IPS DF 6.9 (cell line): Measurements from ENCODE around the gene CWH43.
"Not testable (repeated sequence)": the region's sequence is repeated elsewhere in the genome, so short reads cannot be mapped to it uniquely, and the experiment has no call there.

ENCODE experiments used
- DNase-seq: peaks from one replicate; pipeline ENCODE4 v3.0.0-alpha.2; 2013; ENCODE audit warnings: low read depth, low spot score
- H3K27ac ChIP-seq: one replicate; pipeline ENCODE4 v1.5.1; 2013; ENCODE audit warnings: low read length, control low read depth
- H3K27me3 ChIP-seq: 2 replicates; pipeline ENCODE4 v1.6.1; 2013; ENCODE audit warnings: mild to moderate bottlenecking, low read length; ENCODE audit not compliant: control insufficient read depth, insufficient read depth
- H3K36me3 ChIP-seq: 2 replicates; pipeline ENCODE4 v1.6.1; 2013; ENCODE audit warnings: low read length; ENCODE audit not compliant: control insufficient read depth, insufficient read depth
- H3K4me1 ChIP-seq: 2 replicates; pipeline ENCODE4 v1.6.1; 2013; ENCODE audit warnings: low read length; ENCODE audit not compliant: control insufficient read depth, insufficient read depth
- H3K4me3 ChIP-seq: 2 replicates; pipeline ENCODE4 v1.5.1; 2013; ENCODE audit warnings: mild to moderate bottlenecking, low read length
- H3K9me3 ChIP-seq: 2 replicates; pipeline ENCODE4 v1.6.1; 2013; ENCODE audit warnings: low read length, inconsistent platforms; ENCODE audit not compliant: control insufficient read depth, insufficient read depth
- WGBS: extraction: QIAGEN DNeasy Blood & Tissue Kit; methylation state at CpG from one replicate; pipeline ENCODE4 v1.1.7; 2013; ENCODE audit warnings: mixed read lengths, missing lambda C conversion rate; ENCODE audit not compliant: insufficient read length, insufficient coverage; 5-methylcytosine and 5-hydroxymethylcytosine counted together

Gene CWH43

GRCh38 chr4:48949518-48950219 lies 36.4 kb upstream of the CWH43 start:
- Histone ChIP-seq H3K27me3 (no peaks in the 10 kb centered on the region), H3K4me3 (no peak overlapping the region), H3K4me1 (0 out of 2 replicates have a peak, but pooled peaks cover 2% of the 10 kb centered on the region), H3K36me3 (no peaks in the 10 kb centered on the region), H3K9me3 (no peaks in the 10 kb centered on the region), H3K27ac (no peak overlapping the region)
- no peak for DNase-seq
- WGBS: no CpG with 5 or more reads among the region's 4 CpGs

- no peaks in the 10 kb centered on the region for H3K9me3 ChIP-seq
- no CpG with 5 or more reads among the region's 2 CpGs for WGBS
- H3K27ac ChIP-seq: no peak overlapping the region
- no peak for DNase-seq
- H3K4me3 ChIP-seq: no peak overlapping the region
- no peaks in the 10 kb centered on the region for H3K36me3 ChIP-seq
- no peaks in the 10 kb centered on the region for H3K4me1 ChIP-seq
- H3K27me3 ChIP-seq: no peaks in the 10 kb centered on the region
Measured at GRCh38 chr4:48954314-48954713, 31.8 kb upstream of the CWH43 start.

DNA sequence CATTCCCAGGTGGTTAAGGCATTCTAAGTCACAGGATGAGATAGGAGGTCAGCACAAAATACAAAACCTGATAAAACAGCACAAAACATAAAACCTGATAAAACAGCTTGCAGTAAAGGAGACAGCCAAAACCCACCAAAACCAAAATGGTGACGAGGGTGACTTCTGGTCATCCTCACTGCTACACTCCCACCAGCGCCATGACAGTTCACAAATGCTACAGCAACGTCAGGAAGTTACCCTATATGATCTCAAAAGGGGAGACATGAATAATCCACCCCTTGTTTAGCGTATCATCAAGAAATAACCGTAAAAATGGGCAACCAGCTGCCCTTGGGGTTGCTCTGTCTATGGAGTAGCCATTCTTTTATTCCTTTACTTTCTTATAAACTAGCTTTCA lies 28.7 kb upstream of the CWH43 start:
- WGBS: no CpG with 5 or more reads among the region's 5 CpGs
- H3K4me1 ChIP-seq, H3K27me3 ChIP-seq, H3K27ac ChIP-seq, H3K9me3 ChIP-seq, H3K36me3 ChIP-seq, H3K4me3 ChIP-seq, DNase-seq: not testable (repeated sequence)

- no peak overlapping the region for H3K27ac ChIP-seq
- H3K27me3 ChIP-seq: no peaks in the 10 kb centered on the region
- no CpG with 5 or more reads among the region's 2 CpGs for WGBS
- no peaks in the 10 kb centered on the region for H3K9me3 ChIP-seq
- no peak for DNase-seq
- no peaks in the 10 kb centered on the region for H3K36me3 ChIP-seq
- no peak overlapping the region for H3K4me3 ChIP-seq
- H3K4me1 ChIP-seq: no peaks in the 10 kb centered on the region
Measured at GRCh38 chr4:48958582-48958981, 27.5 kb upstream of the CWH43 start.

DNA sequence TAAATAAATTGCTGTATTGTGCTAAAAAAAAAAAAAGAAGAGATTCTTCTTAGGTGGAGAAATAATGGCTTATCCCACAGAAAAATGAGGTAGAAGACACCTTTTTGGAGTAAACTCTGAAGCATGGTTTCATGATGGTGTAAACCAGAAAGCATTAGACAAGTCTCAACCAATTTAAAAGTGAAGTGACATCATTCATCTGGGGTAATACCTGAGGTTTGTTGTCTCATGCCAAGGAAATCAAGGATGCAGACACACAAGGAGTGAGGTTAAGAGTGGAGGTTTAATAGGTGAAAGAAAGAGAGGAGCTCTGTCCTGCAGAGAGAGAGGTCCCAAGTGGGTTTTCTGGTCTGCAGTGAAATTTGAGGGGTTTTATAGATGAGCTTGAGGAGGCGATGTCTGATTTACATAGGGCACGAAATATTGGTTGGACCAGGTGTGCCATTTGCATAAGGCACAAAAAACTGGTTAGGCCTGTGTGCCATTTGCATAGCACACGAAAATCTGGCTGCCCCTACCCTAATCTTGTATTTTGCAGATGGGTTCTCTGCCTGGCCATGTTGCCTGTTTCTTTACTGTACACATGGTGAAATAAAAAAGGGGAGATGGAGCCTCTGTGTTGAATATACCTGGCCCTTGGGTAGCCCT lies 25.0 kb upstream of the CWH43 start:
- no peaks in the 10 kb centered on the region for H3K36me3 ChIP-seq
- no peaks in the 10 kb centered on the region for H3K27me3 ChIP-seq
- no peaks in the 10 kb centered on the region for H3K9me3 ChIP-seq
- no CpG with 5 or more reads among the region's 3 CpGs for WGBS
- no peak for DNase-seq
- H3K4me1 ChIP-seq: no peaks in the 10 kb centered on the region
- no peak overlapping the region for H3K4me3 ChIP-seq
- H3K27ac ChIP-seq: no peak overlapping the region

GRCh38 chr4:48962636-48963035 lies 23.4 kb upstream of the CWH43 start:
- no CpG with 5 or more reads among the region's 5 CpGs for WGBS

DNA sequence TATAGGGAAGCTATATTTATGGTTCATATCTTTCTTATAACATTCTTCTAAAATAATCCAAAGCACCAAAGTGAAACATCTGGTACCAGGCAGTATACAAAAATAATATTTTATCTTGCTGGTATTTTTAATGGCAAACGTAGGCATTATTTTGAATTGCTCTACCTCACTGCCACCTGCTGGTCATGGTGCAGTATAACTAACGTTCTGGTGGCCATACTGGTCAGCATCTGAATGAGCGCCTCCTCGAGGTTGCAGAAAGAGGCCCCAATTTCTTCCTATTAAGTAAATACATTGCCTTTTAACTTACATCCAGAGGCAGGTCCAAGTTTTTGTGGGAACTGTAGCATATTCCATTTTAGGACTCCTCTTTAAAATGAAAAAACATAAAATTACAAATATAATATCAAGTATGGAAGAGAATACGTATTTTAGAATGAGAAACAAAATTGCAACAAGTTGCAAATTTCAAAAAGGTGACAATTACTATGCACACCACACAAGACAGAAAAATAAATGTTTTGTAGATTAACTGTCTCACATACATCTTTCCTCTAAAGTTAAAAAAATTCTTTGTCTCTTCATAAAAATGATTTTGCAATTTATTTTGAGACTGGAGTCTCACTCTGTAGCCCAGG lies 22.9 kb upstream of the CWH43 start:
- Histone ChIP-seq H3K27me3 (no peaks in the 10 kb centered on the region), H3K36me3 (no peaks in the 10 kb centered on the region), H3K4me1 (no peaks in the 10 kb centered on the region), H3K9me3 (no peaks in the 10 kb centered on the region), H3K4me3 (no peak overlapping the region), H3K27ac (no peak overlapping the region)
- WGBS: no CpG with 5 or more reads among the region's 5 CpGs
- no peak for DNase-seq

More at GRCh38 chr4:48962636-48963035, 23.4 kb upstream of the CWH43 start:
- Histone ChIP-seq H3K9me3 (no peaks in the 10 kb centered on the region), H3K4me1 (no peaks in the 10 kb centered on the region), H3K27ac (no peak overlapping the region), H3K4me3 (no peak overlapping the region), H3K36me3 (no peaks in the 10 kb centered on the region), H3K27me3 (no peaks in the 10 kb centered on the region)
- DNase-seq: no peak

DNA sequence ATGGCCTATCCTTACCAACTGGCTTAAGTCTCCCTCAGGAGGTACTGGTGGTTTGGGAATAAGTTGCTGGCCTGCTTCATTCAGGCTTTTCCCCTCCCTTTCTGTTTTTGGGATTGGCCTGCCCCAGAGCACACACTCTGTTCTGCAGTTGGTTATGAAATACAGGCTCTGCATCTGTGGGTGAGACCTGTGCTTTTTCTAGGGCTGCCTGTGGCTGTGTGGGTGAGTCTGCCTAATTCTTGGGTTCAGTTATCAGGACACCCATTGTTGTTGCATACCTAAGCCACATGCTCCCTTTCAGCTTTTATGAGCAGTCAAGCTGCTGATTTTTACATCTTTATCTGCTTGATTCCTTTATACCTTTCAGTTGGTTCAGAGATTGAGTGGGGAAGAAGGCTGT lies 19.0 kb upstream of the CWH43 start:
- Histone ChIP-seq H3K4me3 (no peak overlapping the region), H3K9me3 (no peaks in the 10 kb centered on the region), H3K27me3 (no peaks in the 10 kb centered on the region), H3K36me3 (no peaks in the 10 kb centered on the region), H3K27ac (no peak overlapping the region), H3K4me1 (no peaks in the 10 kb centered on the region)
- no peak for DNase-seq

- Histone ChIP-seq H3K36me3 (no peaks in the 10 kb centered on the region), H3K4me1 (no peaks in the 10 kb centered on the region), H3K27me3 (no peaks in the 10 kb centered on the region), H3K9me3 (no peaks in the 10 kb centered on the region), H3K4me3 (no peak overlapping the region), H3K27ac (no peak overlapping the region)
- WGBS: no CpG with 5 or more reads among the region's 1 CpG
- DNase-seq: no peak
Measured at GRCh38 chr4:48967631-48968030, 18.4 kb upstream of the CWH43 start.

DNA sequence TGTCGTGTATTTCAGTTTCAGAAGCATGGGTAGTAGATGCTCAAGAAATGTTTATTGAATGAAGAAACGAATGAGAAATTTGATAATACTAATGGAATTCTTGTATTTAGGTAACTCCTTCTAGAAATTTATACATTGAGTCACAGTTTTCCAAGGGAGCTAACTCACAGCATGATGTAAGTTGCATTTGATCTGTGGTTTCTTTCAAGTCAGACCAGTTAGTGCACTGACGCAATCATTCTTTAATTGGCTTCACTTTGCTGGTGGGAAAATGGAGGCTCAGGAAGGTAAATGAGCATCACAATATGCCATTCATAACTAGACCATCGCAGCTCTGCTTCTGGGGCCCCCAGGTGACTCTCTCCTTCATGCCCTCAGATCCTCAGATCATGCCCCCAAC lies 17.3 kb upstream of the CWH43 start:
- no CpG with 5 or more reads among the region's 4 CpGs for WGBS
- Histone ChIP-seq H3K27me3 (no peaks in the 10 kb centered on the region), H3K9me3 (no peaks in the 10 kb centered on the region), H3K4me3 (no peak overlapping the region), H3K4me1 (no peaks in the 10 kb centered on the region), H3K27ac (no peak overlapping the region), H3K36me3 (no peaks in the 10 kb centered on the region)
- DNase-seq: no peak
